Spleen (tissue), 11 donors: ENCODE measurements around the gene GLUL. TPM values are rescaled to one million over a fixed set of nuclear protein-coding genes. Genes with fewer than 3 reads are reported as not detected.

Experiments
- DNase-seq: peaks from one replicate; pipeline ENCODE4 v3.0.0-alpha.2; 2020
- H3K27ac ChIP-seq, 8 donors: fragments of 200-600 bp; sonication (generic) in 7 of 8; 1 replicate in 4 of 8; 2 replicates in 4 of 8; pipeline versions ENCODE4 v1.5.0 to v1.8.0; 2016 to 2021; ENCODE audit warnings: inconsistent platforms in 4 of 8, mild to moderate bottlenecking in 4 of 8, moderate library complexity in 1 of 8
- H3K27me3 ChIP-seq, 7 donors: fragments of 200-600 bp; sonication (generic) in 6 of 7; replicated peaks in 1 of 7; 1 replicate in 4 of 7; 2 replicates in 3 of 7; pipeline versions ENCODE4 v1.5.0 to v1.8.0; 2016 to 2021; ENCODE audit warnings: inconsistent platforms in 3 of 7, mild to moderate bottlenecking in 1 of 7
- H3K36me3 ChIP-seq, 6 donors: fragments of 200-600 bp; sonication (generic) in 5 of 6; 1 replicate in 4 of 6; 2 replicates in 2 of 6; pipeline versions ENCODE4 v1.5.0 to v1.8.0; 2016 to 2021; ENCODE audit warnings: inconsistent platforms in 2 of 6
- H3K4me1 ChIP-seq, 6 donors: fragments of 200-600 bp; sonication (generic) in 5 of 6; 1 replicate in 3 of 6; 2 replicates in 3 of 6; pipeline versions ENCODE4 v1.5.0 to v1.8.0; 2016 to 2021; ENCODE audit warnings: inconsistent platforms in 3 of 6
- H3K4me3 ChIP-seq, 8 donors: fragments of 200-600 bp; sonication (generic) in 7 of 8; 1 replicate in 4 of 8; 2 replicates in 4 of 8; pipeline versions ENCODE4 v1.5.0 to v1.8.0; 2016 to 2021; ENCODE audit warnings: inconsistent platforms in 4 of 8, mild to moderate bottlenecking in 4 of 8, moderate library complexity in 2 of 8
- H3K9me3 ChIP-seq, 8 donors: fragments of 200-600 bp; sonication (generic) in 7 of 8; 1 replicate in 4 of 8; 2 replicates in 4 of 8; pipeline versions ENCODE4 v1.5.0 to v1.8.0; 2016 to 2021; ENCODE audit warnings: inconsistent platforms in 4 of 8
- CTCF ChIP-seq, 11 experiments: fragments of 200-600 bp in 7 of 11; fragments of 450-650 bp in 4 of 11; sonication (generic) in 4 of 11; IDR thresholded peaks in 8 of 11; conservative IDR thresholded peaks in 3 of 11; 1 replicate in 7 of 11; 2 replicates in 4 of 11; pipeline versions ENCODE4 v1.4.0 to v1.8.0; 2016 to 2021; ENCODE audit warnings: antibody characterized with exemption in 11 of 11, inconsistent platforms in 4 of 11, mild to moderate bottlenecking in 1 of 11
- POLR2A ChIP-seq, 3 donors: fragments of 450-650 bp; IDR thresholded peaks; one replicate each; pipeline ENCODE4 v1.5.1; 2017; ENCODE audit warnings: antibody characterized with exemption in 3 of 3, mild to moderate bottlenecking in 1 of 3
- POLR2AphosphoS5 ChIP-seq, 3 donors: sonication (generic); formaldehyde crosslinking; IDR thresholded peaks; one replicate each; pipeline ENCODE4 v1.5.1; 2017; ENCODE audit warnings: antibody characterized with exemption in 3 of 3
- WGBS, 5 donors: extraction: QIAGEN DNeasy Blood & Tissue Kit in 3 of 5; methylation state at CpG; one replicate each; pipeline versions ENCODE4 v1.1.5 to v1.1.7; 2013 to 2018; 5-methylcytosine and 5-hydroxymethylcytosine counted together
- intact Hi-C: fragments of 100-400 bp; cut with DNase I; formaldehyde crosslinking; loops from one replicate; pipeline ENCODE4 v1.15.0; 2023; ENCODE audit warnings: low total_unique reads
- polyA plus RNA-seq, 3 donors: library from polyadenylated mRNA; stranded (reverse); fragments of 200-250 nt; gene quantifications; one replicate each; pipeline ENCODE4 v1.2.1, GENCODE V29; 2013
- total RNA-seq, 7 donors: library from RNA; depleted of rRNA in 3 of 7; stranded (reverse); fragments of >200 nt in 3 of 7; fragmentation: NEBNext Ultra II Directional in 4 of 7; extraction: Animal tissue kit (Norgen Biotek cat#: 25700) in 4 of 7; gene quantifications; one replicate each; pipeline versions ENCODE4 v1.1.0 to v1.2.1, GENCODE V29; 2016 to 2021
- donor health status: healthy with polysubstance abuse.
- donor health status: DM: no; HTN: no; CAD: no; lungs with moderate emphysema.
- donor health status: DM: no; HTN: no; CAD: no.
- donor health status: Bipolar disorder and iron deficiency.
- donor health status: healthy.
- donor health status: DM: no; HTN: no; CAD: no.
- donor health status: DM: yes; HTN: yes; CAD: no.

GLUL gene
- total and polyA plus RNA-seq, 10 donors: 113 to 2,370 (median 1,240) TPM

- TF ChIP-seq POLR2A (IDR thresholded peaks at IDR 0.05) (no peak), CTCF (IDR thresholded peaks at IDR 0.05 in 8 of 11, conservative IDR thresholded peaks at IDR 0.05 in 3 of 11) (no peak), POLR2AphosphoS5 (IDR thresholded peaks at IDR 0.05) (no peak)
- Histone ChIP-seq H3K4me1 (peaks cover 0 to 12% (median 2%) of the 10 kb centered on the region in 6 donors), H3K27me3 (no peaks in the 10 kb centered on the region), H3K36me3 (no peaks in the 10 kb centered on the region), H3K4me3 (no peak overlapping the region), H3K27ac (no peak overlapping the region), H3K9me3 (no peaks in the 10 kb centered on the region)
- intact Hi-C loops: no loop called here
- 51 to 64% (median 53%) methylated on average over 11 of the region's 11 CpGs for WGBS, 5 donors
- no peak for DNase-seq
Measured at GRCh38 chr1:182430263-182431068, 38.9 kb upstream of the GLUL start.

- no peak overlapping the region for H3K4me3 ChIP-seq
- 77 to 96% (median 89%) methylated on average over 2 of the region's 2 CpGs for WGBS, 5 donors
- TF ChIP-seq CTCF (IDR thresholded peaks at IDR 0.05 in 8 of 11, conservative IDR thresholded peaks at IDR 0.05 in 3 of 11): no peak
- TF ChIP-seq POLR2AphosphoS5 (IDR thresholded peaks at IDR 0.05): no peak
- no peak for TF ChIP-seq POLR2A (IDR thresholded peaks at IDR 0.05)
- no peak for DNase-seq
- no peaks in the 10 kb centered on the region for H3K27me3 ChIP-seq
- H3K4me1 ChIP-seq: peaks cover 0 to 12% (median 2%) of the 10 kb centered on the region in 6 donors
- no peak overlapping the region for H3K27ac ChIP-seq
- intact Hi-C loops: no loop called here
- H3K9me3 ChIP-seq: no peaks in the 10 kb centered on the region
- H3K36me3 ChIP-seq: no peaks in the 10 kb centered on the region
Measured at GRCh38 chr1:182428043-182428442, 36.5 kb upstream of the GLUL start.

GRCh38 chr1:182426442-182427430, 35.1 kb upstream of the GLUL start:
- no peaks in the 10 kb centered on the region for H3K27me3 ChIP-seq
- intact Hi-C loops: no loop called here
- H3K4me3 ChIP-seq: no peak overlapping the region
- peak overlapping the region in 1 of 8 donors; percentile 46 for H3K27ac ChIP-seq
- peaks cover 0 to 12% (median 2%) of the 10 kb centered on the region in 6 donors for H3K4me1 ChIP-seq
- TF ChIP-seq POLR2A (IDR thresholded peaks at IDR 0.05) (no peak), POLR2AphosphoS5 (IDR thresholded peaks at IDR 0.05) (no peak), CTCF (IDR thresholded peaks at IDR 0.05 in 8 of 11, conservative IDR thresholded peaks at IDR 0.05 in 3 of 11) (no peak)
- DNase-seq: no peak
- no peaks in the 10 kb centered on the region for H3K9me3 ChIP-seq
- WGBS, 5 donors: 59 to 74% (median 64%) methylated on average over 7 of the region's 7 CpGs
- H3K36me3 ChIP-seq: no peaks in the 10 kb centered on the region
